NCI-H526 (cell line): ENCODE results near the gene SPSB1.

Experiments used
- DNase-seq, 2 experiments: peaks; one replicate each; lab custom pipeline; 2025; lab: John Stamatoyannopoulos, UW

The SPSB1 gene

GRCh38 chr1:9300573-9300972 lies 7.9 kb downstream of the SPSB1 start:
- no peak for DNase-seq

DNA sequence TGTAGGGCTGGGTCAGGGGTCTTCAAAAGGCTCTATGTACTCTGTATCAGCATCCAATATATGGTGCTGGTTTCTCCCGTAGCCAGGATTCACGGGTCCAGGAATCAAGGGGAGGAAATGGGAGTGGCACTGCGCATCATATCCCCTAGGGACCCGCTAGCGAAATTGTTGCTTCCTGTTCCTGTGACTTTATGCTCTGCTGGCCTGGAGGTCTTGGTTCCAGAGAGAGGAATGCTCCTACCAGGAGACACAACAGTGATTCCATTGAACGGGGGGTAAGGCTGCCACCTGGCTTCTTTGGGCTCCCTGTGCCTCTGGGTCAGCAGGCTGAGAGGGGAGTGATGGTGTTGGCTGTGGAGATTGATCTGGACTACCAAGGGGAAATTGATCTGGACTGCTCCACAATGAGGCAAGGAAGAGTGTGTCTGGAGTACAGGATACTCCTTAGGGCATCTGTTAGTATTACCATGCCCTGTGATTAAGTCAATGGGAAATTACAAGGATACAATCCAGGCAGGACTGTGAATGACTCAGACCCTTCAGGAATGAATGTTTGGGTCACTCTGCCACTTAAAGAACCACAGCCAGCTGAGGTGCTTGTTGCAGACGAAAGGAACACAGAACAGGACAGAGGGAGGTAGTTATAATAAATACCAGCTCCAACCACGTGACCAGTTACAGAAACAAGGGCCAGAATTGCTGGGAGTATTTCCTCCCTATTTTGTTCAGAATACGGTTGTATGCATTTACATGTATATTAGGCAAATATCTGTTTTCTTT lies 10.2 kb downstream of the SPSB1 start:
- DNase-seq = no peak

GRCh38 chr1:9303916-9304315 lies 11.2 kb downstream of the SPSB1 start:
- DNase-seq = no peak

DNA sequence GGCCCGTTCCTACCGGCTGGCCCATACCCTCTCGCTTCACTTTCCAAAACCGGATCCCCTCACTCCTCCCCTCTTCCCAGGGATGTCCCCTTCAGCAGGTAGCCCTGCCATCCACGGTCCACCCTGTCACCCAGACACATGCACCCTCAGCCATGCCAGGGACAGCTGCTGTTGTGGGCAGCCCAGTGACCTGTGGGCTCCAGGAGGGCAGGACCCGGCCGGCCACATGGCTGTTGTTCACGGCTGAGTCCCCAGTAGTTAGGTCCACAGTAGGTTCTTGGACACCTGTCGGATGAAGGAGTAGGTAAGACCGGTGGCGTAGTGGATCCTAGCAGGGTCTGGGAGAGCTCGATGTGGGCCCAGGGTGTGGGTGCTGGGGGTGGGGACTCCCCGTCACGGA lies 12.5 kb downstream of the SPSB1 start:
- DNase-seq = no peak

GRCh38 chr1:9306006-9306405 lies 13.3 kb downstream of the SPSB1 start:
- DNase-seq = no peak

GRCh38 chr1:9307303-9307702 lies 14.6 kb downstream of the SPSB1 start:
- no peak for DNase-seq

GRCh38 chr1:9308236-9308785 lies 15.6 kb downstream of the SPSB1 start:
- no peak for DNase-seq

GRCh38 chr1:9309080-9309479 lies 16.4 kb downstream of the SPSB1 start:
- DNase-seq = no peak

DNA sequence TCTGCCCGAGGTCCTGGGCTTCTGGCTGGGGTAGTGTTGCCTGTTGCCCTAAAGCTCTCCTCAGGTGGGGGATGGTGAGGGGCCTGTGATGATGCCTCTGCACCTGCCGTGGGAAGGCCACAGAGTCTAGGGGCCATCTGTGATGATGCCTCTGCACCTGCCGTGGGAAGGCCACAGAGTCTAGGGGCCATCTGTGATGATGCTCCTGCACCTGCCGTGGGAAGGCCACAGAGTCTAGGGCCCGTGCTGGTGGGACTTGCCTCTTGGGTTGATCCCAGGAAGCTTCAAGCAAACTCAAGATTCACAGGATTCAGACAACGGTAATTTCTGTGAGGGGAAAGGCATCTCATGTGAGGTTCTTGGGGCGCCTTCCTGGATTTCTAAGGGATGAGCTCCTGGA lies 17.3 kb downstream of the SPSB1 start:
- DNase-seq = no peak

- no peak for DNase-seq
Measured at GRCh38 chr1:9311029-9311428, 18.3 kb downstream of the SPSB1 start.

DNA sequence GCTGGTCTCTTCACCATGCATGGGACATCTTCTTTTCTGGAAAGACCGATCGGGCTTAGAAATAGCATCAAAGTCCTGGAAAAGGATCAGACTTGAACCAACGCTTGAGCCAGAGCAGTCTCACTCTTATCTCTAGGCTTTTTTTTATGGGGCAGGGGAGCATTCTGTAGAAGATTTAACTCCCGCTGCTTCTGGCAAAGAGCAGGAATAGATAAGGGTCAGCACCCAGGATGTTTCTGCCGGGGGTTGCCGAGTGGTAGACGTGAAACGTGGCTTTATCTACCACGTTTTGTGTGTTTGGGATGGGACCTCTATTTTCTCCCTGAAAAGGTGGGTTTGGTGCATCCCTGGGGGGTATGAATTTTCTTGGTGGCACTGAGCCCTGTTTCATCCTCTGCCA lies 18.8 kb downstream of the SPSB1 start:
- no peak for DNase-seq

GRCh38 chr1:9312168-9312720 lies 19.6 kb downstream of the SPSB1 start:
- DNase-seq = no peak

GRCh38 chr1:9313576-9313975 lies 20.9 kb downstream of the SPSB1 start:
- DNase-seq = no peak

GRCh38 chr1:9314111-9314510 lies 21.4 kb downstream of the SPSB1 start:
- DNase-seq = no peak

GRCh38 chr1:9314711-9315379 lies 22.2 kb downstream of the SPSB1 start:
- no peak for DNase-seq

DNA sequence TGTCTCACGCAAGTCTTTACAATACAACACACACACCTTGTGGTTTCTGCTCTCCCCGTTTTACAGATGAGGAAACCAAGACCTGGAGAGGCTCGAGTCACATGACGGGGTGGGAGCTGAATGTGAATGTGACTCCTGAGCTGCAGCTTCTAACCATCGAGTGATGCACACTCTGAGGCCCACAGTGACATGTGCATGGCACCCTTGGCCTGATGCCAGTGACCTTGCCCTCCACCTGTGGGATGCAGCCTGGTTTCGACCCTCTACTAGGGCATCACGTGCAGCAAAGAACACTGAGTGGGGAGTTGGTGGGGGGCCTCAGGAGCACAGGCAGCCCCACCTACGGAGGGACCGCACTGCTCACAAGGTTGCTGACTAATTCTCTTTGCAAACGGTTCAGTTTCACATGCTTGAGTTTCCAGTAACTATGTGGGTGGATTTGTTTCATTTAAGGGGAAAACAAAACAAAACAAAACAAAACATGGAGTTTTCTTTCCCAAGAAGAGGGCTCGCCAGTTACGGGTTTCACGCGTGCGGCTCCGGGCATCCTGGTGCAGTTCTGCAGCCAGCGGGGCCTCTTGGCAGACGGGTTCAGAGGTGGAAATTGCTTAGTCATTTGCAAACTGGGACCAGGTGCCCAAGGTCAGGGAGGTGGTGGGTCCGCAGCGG lies 22.9 kb downstream of the SPSB1 start:
- DNase-seq = no peak

GRCh38 chr1:9316080-9316444 lies 23.4 kb downstream of the SPSB1 start:
- DNase-seq = no peak

- DNase-seq = no peak
Measured at GRCh38 chr1:9316512-9316911, 23.8 kb downstream of the SPSB1 start.

DNA sequence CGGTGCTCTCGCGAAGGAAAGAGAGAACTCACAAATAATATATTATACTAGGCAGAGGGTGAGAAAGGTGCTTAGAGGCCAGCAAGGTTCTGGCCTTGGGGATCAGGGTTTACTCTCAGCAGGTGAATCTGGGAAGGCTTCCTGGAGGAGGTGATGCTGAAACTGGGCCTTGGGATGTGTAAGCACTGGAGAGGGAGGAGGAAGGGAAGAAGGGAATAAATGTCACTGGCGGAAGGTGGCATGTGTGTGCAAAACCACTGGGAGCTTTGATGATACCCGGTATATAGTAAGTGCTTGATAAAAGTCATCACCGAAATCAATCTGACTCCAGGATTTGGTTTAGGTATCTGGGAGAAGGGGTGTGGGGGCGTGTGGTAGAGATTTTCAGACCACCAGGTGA lies 24.4 kb downstream of the SPSB1 start:
- no peak for DNase-seq

- no peak for DNase-seq
Measured at GRCh38 chr1:9317591-9318417, 25.1 kb downstream of the SPSB1 start.

DNA sequence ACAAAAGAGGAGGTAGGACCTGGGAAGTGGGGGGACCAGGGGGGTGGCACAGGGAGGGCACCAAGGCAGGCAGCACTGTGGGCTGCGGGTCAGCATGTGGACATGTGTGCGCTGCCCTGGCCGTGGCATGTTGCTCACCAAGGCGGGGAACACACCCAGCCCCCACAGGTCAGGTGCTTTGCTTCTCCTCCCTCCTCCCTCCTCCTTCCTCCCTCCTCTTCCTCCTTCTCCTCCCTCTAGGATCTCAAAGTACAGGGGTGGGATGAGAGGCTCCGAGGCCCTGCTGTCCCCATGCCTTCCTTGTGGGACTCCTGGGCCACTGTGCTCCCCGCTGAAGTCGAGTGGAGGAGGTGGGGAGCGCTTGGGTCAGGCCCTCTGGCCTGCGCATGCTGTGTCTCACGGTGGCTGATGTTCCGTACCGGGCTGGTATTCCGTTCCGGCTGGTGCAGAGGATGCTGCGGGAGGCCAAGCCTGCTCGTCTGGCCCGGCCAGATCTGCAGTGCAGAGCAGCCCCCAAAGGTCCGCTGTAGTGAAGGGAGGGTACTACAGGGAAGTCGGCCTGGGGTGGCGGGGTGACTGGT lies 26.6 kb downstream of the SPSB1 start:
- no peak for DNase-seq
